Loucy (cell line): ENCODE results near the gene LOXL4.

Experiments
- EZH2phosphoT487 ChIP-seq: fragments of 200-600 bp; IDR thresholded peaks from 2 replicates; pipeline ENCODE4 v1.6.1; 2018; ENCODE audit warnings: antibody characterized with exemption, mild to moderate bottlenecking, moderate library complexity, borderline replicate concordance
- TF ChIP-seq, protein P1 (sequence below): fragments of 200-600 bp; sonication (generic); conservative IDR thresholded peaks from 2 replicates; pipeline ENCODE4 v1.5.1; 2014; ENCODE audit warnings: mild to moderate bottlenecking, antibody characterized with exemption, low read length

DNA sequence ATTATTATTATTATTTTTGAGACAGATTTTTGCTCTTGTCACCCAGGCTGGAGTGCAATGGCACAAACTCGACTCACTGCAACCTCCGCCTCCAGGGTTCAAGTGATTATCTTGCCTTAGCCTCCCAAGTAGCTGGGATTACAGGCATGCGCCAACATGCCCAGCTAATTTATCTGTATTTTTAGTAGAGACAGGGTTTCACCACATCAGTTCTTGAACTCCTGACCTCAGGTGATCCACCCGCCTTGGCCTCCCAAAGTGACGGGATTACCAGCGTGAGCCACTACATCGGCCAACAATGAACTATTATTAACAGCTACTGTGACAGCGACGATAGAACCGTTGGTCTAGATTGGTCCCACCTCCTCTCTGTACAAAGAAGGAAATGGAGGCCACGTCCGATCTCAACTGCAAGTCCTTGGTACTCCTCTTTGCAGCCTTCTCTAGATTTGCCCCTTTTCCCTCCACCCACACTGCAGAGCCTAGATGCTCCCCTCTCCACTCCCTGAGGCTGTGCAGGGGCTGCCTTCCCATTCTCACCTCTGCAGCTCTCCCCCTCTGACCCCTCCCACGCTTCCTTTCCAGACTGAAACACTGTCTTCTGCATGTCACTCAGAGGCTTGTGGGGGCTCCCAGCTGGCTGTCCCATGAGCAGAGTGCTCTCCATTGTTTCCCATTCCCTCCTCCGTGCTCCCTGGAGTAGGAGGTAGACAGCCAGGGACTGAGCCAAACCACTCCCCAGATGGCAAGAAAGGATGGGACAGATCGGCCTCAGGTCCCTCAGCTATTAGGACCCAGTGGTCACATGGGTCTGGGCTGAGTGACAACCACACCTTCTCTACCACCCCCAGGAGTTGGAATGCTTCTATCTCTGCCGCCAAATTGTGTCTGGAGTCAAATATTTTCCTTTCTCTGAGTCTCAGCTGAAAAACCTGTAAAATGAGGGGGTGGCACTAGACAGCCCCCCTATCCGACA, 2.3 kb downstream of the LOXL4 start:
- TF ChIP-seq, protein P1, sequence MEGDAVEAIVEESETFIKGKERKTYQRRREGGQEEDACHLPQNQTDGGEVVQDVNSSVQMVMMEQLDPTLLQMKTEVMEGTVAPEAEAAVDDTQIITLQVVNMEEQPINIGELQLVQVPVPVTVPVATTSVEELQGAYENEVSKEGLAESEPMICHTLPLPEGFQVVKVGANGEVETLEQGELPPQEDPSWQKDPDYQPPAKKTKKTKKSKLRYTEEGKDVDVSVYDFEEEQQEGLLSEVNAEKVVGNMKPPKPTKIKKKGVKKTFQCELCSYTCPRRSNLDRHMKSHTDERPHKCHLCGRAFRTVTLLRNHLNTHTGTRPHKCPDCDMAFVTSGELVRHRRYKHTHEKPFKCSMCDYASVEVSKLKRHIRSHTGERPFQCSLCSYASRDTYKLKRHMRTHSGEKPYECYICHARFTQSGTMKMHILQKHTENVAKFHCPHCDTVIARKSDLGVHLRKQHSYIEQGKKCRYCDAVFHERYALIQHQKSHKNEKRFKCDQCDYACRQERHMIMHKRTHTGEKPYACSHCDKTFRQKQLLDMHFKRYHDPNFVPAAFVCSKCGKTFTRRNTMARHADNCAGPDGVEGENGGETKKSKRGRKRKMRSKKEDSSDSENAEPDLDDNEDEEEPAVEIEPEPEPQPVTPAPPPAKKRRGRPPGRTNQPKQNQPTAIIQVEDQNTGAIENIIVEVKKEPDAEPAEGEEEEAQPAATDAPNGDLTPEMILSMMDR: no peak
- TF ChIP-seq EZH2phosphoT487: no peak
